GM11168 (cell line): ENCODE results near the gene RADIL.

Experiments used
- in situ Hi-C: fragments of 300-500 bp; cut with MboI; formaldehyde crosslinking; loops from one replicate; pipeline ENCODE4 v1.12.0; 2022; ENCODE audit warnings: low sequenced_read_pairs; ENCODE audit not compliant: unreplicated experiment

RADIL gene

DNA sequence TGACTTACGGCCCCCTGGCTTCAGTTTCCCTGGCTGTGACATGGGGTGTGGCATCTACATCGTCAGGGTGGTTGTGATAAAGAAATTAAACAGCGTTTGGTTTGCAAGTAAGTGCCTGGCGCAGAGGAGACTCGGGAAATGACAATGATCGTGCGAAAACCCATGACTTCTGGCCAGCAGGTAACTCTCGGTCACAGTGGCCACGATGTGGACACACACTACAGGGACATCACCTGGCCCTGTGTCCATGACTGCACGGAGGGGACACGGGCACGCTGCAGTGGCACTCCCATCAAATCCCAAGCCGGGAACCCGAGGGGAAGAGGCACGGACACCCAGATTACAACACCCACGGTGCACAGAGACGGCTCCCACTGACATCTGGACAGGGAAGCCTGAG, 50.3 kb downstream of the RADIL start:
- in situ Hi-C loops: no loop called here

DNA sequence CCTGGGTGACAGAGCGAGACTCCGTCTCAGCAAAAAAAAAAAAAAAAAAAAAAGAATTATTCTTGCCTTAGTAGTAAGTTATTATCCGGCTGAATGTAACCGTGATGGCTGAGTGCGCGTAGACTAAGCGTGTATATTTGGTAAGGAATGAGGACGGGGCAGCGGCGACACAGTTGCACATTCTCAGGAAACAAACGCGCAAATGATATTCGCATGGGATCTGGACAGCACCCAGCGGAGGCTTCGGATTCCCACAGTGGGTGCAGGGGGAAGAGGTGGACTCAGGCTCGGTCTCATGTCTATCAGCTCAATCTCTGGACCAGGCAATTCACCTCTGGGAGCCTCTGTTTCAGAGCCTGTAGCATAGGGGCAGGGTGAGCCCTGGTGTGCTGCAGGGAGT, 50.8 kb downstream of the RADIL start:
- in situ Hi-C loops: no loop called here

DNA sequence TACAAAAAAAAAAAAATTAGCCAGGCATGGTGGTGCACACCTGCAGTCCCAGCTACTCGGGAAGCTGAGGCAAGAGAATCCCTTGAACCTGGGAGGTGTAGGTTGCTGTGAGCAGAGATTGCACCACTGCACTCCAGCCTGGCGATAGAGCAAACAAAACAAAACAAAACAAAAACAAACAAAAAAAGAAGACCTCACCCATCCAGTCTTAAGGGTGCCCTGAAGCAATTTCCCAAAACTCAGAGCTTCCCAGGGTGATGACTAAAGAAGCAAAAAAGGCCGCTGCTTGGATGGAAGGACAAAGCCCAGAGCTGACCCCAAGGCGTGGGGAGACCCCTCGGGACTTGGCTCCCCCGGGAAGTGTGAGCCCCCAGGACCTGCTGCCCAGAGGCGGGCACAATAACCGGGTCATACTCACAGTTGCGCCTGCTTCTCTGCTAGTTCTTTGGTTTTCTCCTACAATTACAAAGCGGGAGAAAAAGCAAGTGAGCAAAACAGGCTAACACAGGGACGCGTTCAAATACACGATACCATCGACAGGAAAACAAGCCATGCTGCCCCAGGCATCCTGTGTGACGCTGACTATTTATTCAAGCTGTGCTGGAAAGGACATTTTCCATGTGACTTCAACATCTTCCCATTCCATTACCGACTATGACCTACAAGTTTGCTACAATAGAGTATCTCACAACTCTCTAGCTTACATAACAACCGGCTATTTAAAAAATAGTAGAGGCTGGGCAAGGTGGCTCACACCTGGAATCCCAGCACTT, 51.6 kb downstream of the RADIL start:
- in situ Hi-C loops: no loop called here

DNA sequence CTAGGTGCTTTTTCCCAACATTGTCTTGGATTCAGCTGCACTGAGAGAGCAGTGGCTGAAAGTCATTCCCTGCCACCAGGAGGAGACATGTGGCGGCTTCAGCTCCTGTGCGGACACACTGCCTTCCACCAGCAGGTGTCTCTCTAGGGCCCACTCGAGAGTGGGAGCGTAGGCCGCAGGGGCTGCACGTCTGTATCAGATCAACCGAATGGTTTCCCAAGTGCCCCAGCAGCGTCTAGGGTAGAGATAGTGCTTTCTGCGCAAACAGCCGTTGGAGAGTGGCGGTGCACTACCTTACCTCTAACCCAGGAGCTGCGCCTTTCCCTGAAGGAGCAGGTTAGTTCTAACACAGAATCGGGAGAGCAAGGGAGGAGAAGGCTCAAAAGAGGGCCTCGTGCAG, 53.3 kb downstream of the RADIL start:
- in situ Hi-C loops: no loop called here

DNA sequence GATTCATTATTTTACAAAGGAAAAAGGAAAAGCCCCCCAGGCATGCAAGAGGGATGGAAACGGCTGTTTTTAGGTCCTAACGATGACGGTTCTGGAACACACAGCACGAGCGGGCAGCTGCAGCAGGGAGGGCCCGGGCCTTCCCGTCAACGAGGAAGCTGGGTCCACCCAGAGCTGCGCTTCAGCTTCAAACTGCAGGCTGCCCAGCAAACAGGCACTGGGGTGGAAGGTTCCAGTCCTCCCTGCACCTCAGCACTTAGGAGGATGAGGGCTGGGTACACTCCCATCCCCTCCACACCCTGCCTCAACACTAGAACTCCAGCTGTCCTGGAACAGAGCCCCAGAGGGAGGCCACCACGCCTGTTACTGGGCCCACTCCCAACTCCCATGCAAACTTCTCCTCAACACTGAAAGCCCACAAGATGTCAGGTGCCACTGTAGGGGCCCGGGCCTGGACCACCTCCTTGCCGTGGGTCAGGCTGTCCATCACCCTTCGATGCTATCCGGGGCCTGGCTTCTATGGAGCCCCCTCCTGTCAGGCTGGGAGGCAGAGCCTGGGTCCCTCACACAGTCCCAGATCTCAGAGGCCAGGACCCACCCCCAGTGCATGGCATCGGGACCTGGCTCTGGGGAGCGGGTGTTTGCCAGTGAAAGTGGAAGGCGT, 54.7 kb downstream of the RADIL start:
- in situ Hi-C loops: loop anchor here (5.0 kb wide), 1 partner anchor 258 kb away; no protein-coding TSS in a partner anchor

DNA sequence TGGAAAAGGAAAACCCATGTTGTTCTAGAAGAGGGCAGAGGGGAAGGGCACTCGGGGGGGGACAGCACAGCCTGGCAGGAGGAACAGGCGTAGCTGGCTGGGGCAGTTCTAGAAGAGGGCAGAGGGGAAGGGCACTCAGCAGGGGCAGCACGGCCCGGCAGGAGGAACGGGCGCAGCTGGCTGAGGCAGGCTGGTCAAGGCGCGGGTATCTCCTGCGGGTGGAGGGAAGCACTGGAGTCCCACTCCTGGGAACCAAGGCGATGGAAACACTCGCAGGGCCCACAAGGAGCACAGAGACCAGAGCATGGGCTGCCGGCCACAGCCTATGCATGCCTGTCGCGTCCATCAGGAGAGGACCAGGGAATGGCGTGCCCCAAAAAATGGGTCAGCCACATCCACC, 58.4 kb downstream of the RADIL start:
- in situ Hi-C loops: loop anchor here (5.0 kb wide), 1 partner anchor 262 kb away; no protein-coding TSS in a partner anchor

DNA sequence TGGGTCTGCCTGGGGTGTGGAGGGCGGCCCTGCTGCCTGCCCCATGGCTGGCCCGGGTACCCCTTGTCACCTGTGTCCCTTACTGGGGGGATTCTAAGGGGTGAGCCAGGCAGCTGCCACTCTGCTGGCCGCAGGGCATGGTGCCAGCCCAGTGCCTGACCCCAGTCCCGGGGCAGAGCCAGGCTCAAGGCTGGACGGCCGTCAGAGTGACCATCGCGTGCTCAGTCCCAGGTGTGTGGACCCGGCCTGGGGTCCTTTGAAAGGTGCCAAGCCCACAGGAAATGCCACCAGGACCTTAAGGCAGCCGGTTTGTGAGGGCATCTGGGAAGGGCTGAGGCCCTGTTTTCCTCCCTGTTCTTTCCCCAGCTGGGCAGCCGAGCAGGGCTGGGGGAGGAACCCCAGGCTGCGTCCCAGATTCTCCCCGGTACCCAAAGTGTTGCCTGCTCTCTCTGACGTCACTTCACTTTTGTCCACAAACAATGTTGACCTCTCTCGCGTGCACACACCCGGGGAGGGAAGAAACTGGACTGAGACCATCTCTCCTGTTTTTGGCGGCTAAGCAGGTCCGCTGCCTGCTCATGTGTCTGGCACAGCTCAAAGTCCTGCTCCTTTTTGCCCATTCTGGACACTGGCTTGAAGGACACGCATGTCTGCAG, 59.3 kb downstream of the RADIL start:
- in situ Hi-C loops: no loop called here

DNA sequence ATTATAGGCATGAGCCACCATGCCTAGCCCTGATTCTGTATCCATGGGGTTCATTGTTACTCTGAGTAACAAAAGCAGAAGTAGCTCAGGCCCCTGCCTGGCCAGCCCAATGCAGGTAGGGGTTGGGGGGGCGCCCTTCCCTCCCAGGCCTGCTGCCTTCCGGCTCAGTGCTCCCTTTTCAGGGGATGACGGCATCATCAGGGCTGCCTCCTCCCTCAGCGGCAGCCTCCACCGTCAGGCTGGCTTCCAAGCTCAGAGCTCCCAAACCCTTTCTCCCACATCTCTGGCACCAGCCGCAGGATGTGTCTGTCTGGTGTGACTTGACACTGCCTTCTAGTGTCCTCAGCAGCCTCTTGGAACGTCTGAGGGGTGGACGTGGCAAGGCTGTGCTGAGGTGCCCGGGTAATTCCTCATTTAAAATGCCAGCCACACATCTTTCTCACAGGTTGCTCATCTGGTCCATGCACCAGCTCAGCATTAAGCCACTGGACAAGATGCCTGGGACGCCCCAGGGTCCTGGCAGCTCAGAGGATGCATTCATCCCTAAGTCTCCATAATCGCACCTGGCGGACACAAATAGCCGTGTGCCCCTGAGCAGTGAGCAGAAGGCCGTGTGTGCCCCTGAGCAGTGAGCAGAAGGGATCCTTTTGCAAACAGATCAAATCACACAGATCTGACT, 59.9 kb downstream of the RADIL start:
- in situ Hi-C loops: no loop called here

DNA sequence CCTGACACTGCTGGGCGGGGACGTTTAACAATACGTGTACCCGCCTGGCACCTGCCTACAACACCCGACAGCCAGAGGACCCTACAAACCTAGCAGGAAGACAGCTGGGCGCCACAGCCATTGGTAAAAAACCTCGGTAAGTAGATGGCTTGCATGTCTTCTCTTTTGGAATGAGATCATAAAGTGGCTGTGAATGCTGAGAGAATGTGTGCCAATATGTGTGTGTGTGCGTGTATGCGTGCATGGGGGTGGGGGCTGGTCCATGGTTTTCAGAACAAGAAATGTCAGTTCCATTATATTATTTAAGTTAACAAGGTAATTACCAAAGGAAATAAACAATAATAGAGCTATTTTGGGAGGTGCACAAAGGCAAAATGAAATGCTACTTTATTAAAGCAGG, 60.8 kb downstream of the RADIL start:
- in situ Hi-C loops: no loop called here

DNA sequence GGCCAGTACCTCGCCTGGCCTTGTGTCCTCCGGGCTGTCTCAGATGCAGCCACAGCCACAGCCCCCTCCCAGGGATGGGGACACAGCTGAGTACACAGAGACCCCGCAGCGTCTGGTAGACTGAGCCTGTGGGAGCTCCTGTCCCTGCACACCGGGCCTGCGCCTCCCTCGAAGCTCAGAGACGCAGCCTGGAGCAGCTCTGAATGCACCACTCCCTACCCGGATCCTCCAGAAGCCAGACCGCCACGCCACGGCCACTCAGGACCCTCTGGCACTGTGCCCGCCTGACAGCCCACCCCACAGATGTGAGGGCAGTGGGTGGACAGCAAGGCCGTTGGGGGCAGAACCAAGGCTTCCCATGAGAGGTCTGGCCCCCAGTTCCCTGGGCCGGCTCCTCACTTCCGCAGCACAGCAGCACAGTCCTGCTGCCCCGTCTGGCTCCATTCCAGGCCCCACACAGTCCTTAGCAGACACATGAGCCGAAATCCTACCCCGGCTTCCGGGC, 62.5 kb downstream of the RADIL start:
- in situ Hi-C loops: no loop called here

DNA sequence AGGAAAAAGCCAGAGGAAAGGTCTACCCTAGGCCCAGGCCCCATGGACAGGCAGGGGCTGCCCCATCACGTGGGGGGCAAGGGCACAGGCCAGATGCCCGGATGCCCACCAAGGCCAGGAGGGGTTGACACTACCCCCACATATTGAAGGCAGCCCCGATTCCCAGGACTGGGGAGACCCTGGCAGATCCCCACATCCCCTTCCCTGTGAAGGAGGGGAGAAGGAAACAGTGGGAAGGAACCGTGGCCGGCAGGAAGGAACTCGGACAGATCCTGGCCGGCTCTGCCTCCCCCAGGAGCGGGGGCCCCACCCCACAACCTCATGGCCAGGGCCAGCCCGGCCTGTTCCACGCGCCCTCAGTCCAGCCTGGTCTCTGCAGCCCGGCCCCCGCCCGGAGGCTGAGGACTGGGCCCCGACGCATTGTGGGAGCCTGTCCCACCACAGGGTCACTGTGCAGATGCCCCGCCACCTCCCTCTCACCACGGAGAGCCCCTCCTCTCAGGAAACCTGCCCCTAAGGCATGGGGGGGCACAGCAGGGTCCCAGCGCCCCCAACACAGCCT, 63.0 kb downstream of the RADIL start:
- in situ Hi-C loops: no loop called here

DNA sequence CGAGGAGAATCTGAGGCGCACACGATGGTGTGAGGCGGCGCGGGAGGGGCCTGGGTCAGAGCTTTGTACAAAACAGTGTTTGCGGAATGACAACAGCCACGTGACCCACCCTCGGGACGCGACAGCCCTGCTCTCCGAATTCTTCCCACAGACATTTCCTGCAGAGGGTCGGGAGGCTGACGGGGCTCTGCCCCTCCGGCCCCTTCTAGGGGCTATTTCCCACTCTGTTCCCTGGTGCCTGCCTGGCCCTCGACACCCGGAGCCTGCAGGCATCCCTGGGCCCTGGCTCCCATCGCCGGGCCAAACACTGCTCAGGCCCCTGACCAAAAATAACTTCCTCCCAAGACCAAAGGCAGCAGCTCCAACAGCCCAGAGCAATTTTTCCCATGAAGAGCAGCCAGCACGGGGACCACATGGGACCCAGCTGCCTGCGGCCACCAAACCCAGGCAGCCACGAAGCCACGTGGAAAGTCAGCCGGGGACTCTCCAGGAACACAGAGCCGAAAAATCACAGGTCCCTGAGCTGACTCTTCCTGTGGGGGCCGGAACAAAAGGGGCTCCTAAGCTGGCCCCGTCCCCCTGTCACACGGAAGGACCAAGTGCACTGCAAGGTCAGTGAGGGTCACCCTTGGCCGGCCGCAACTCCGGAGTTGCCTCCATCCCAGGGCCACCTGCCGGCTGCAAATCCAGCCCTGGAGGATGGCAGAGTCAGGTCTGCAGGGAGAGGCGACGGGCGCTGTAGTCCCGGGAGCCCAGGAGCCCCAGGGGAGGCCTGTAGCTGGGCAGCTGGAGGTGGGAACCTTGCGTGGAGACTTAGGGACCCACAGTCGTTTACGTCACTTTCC, 63.7 kb downstream of the RADIL start:
- in situ Hi-C loops: no loop called here

DNA sequence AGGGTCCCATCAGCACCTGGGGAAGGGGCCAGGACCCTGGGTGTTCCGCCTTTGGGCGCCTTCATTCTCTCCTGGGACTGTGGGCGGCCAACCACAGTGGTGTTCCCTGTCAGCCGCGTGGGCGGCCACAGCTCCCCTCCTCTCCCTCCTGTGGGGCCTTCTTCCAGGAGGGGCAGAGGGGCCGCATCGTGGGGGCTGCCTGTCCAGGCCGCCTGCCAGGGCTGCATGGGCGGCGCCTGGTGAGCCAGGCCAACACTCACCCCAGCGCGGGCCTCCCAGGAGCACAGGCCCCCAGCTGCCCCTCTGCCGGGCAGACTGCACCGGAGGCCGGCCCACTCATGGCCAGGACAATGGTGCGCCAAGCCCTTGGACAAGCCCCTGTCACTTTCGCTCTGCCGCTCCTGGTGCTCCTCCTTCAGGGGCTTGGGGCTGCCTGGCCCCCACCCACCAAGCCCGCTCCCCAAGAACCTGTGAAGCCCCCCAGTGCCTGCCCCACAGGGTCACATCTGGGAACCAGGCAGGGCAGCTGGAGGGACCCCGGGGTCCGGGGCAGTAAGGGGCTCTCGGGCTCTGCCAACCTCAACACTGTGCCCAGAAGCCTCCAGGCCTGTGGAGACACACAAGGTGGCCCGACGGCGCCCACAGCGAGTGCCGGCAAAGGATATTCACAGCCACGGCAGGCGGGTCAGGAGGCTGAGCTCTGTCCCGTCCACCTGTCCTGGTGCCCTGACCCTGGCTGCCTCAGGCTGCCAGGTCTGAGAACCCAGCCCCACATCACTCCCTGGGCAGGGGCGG, 65.3 kb downstream of the RADIL start:
- in situ Hi-C loops: no loop called here

DNA sequence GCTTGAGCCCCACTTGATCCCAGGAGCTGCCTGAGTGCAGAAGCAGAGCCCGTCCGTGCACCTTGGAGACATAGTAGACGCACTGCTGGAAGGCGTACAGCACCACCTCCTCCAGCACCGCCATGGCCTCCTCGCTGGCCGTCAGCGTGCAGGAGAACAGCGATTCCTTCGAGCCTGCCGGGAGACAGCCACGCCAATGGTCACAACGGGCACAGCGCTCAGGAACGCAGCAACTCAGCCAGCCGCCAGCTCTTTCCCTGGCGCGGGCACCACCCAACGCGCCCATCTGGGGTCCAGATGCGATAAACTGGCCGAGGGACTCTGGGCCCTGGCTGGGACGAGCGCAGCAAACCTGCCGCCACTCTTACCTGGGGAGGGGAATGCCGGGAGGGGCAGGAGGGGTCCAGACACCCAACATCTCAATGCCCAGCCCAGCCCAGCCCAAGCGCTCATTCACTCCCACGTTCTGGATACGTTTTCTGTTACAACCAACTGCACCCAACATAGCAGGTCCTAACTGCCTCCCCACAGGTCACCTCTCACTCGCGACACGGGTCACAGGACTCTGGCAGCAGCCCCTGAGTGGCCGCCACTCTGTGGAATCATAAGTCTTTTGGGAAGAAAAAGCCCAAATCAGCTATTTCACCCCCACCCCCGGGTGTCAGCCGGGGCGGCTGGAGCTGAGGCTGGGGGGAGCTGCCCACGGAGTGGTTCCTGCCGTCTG, 66.2 kb downstream of the RADIL start:
- in situ Hi-C loops: no loop called here

DNA sequence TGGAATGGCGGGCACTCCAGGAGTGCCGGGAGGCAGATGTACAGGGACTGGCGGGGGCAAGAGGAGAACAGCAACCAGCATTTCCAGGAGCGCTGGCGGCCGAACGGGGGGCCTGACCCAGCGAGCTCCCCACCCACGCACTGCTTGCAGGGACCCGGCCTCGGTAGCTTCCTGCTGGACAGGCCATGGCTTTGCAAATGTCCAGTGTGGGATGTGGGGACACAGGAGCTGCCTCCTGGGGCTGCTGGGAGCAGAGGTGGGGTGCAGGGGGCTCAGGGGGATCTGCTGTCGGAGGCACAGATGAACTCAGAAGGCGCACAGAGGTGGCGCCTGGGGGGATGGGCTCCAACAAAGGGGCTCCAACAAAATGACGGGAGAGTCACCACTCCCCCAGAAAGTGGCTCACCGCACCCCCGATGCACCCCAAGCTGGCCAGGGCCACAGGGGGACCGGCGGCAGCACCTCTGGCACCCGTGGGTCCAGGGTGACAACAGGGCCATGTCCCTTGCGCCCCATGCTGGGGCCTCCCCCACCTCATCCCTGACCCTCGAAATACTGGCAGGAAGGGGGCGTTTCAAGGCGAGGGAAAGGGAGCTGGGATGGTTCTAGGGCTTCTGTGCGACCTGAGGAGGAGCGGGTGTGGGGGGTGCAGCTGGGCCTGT, 67.0 kb downstream of the RADIL start:
- in situ Hi-C loops: no loop called here

DNA sequence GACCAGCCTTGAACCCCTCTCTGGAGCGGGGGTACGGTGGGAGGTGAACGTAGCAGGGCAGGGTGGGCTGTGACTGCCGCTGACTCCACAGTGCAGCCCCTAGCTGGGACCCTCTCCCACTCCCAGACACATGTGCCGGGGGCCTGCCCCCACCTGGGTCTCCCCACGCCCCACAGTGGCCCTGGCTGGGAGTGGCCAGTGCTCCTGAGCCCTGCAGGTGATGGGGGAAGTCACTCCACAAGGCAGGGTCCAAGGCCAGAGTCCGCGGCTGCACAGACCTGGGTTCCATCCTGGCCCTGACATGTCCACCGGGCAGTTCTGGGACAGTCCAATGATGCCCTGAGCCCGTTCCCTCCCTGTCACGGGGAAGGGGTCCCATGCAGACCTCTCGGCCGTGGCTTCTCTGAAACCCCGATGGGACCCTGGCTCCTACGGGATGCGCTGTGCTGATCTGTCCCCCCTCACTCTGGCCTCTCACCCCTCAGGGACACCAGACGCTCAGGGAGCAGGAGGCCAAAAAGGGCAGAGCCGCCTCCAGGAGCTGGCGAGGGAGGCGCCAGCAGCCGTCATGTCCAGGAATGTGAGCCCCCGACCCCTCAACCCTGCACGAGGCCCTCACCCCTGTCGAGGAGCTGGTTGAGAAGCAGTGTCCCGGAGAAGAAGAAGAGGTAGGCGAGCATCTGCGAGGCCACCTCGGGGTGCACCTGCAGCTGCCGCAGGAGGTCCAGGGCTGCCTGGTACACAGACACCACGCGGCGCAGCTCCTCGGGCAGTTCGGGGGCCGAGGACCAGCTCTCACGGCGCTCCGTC, 67.7 kb downstream of the RADIL start:
- in situ Hi-C loops: no loop called here

DNA sequence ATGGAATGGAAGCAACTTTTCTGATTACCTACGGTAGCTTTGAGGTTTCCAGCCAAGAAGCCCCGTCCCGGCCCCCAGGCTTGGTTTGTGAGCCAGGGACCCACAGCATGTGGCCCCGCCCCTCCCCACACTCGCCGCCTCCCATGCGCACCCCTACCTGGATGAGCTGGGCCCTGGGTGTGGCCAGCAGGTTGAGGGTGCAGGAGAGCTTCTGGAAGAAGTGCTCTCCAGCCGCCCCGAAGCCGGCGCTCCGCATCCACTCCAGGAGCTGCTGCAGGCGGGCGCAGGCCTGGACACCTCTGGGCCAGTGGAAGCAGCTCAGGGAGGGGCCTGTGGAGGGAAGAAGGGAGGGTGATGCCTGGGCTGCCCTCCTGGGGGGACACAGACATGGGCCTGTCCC, 68.4 kb downstream of the RADIL start:
- in situ Hi-C loops: no loop called here
